IMR-90 (cell line): ENCODE measurements around the gene SEPTIN3. TPM values are rescaled to one million over a fixed set of nuclear protein-coding genes. Genes with fewer than 3 reads are reported as not detected.

Source experiments
- ATAC-seq: fragments of 200-7000 bp; cut with Tn5 transposase; 2 replicates; pipeline ENCODE4 v1.9.1; 2020; ENCODE audit warnings: low read depth, mild to moderate bottlenecking, moderate library complexity
- BruUV-seq: library from RNA; stranded (reverse); fragments of 400-500 nt; replicated peaks from 2 replicates; lab custom pipeline; 2021; lab: Mats Ljungman, UMichigan
- CTCF ChIA-PET: fragments of 300-600 bp; formaldehyde crosslinking; extraction: SDS; loops from one replicate; lab custom pipeline; 2021; ENCODE audit warnings: antibody characterized with exemption; lab: Yijun Ruan, JAX
- POLR2A ChIA-PET: fragments of 300-600 bp; sonication (Branson Sonifier 250); formaldehyde crosslinking; loops from one replicate; lab custom pipeline; 2022; ENCODE audit warnings: antibody characterized with exemption; ENCODE audit not compliant: unreplicated experiment; lab: Charles Lee
- DNase-seq: peaks from one replicate; pipeline ENCODE4 v3.0.0; 2013
- H2AFZ ChIP-seq: replicated peaks from 2 replicates; pipeline ENCODE3; 2013; ENCODE audit warnings: low read length, mild to moderate bottlenecking; ENCODE audit not compliant: poor library complexity
- H2AK5ac ChIP-seq: 2 replicates; pipeline ENCODE4 v1.6.1; 2013; ENCODE audit warnings: low read depth, low read length, inconsistent platforms
- H2AK9ac ChIP-seq: replicated peaks from 2 replicates; pipeline ENCODE3; 2013; ENCODE audit warnings: mild to moderate bottlenecking, low read depth, low read length, moderate library complexity; ENCODE audit not compliant: poor library complexity
- H2BK120ac ChIP-seq: 2 replicates; pipeline ENCODE4 v1.6.1; 2013; ENCODE audit warnings: low read depth, low read length, inconsistent platforms
- H2BK15ac ChIP-seq: 3 replicates; pipeline ENCODE4 v1.6.1; 2013; ENCODE audit warnings: low read depth, low read length, inconsistent platforms
- H2BK20ac ChIP-seq: 2 replicates; pipeline ENCODE4 v1.6.1; 2013; ENCODE audit warnings: low read depth, mild to moderate bottlenecking, inconsistent platforms, low read length, moderate library complexity
- H2BK5ac ChIP-seq: 2 replicates; pipeline ENCODE4 v1.6.1; 2013; ENCODE audit warnings: mild to moderate bottlenecking, low read depth, low read length, inconsistent platforms; ENCODE audit not compliant: poor library complexity, severe bottlenecking
- H3K14ac ChIP-seq: replicated peaks from 2 replicates; pipeline ENCODE4 v1.6.1; 2013; ENCODE audit warnings: low read depth, low read length, inconsistent platforms
- H3K18ac ChIP-seq: 2 replicates; pipeline ENCODE4 v1.6.1; 2013; ENCODE audit warnings: low read depth, low read length, control low read depth
- H3K23ac ChIP-seq: 2 replicates; pipeline ENCODE4 v1.6.1; 2013; ENCODE audit warnings: low read depth, low read length, inconsistent platforms
- H3K27ac ChIP-seq: 2 replicates; pipeline ENCODE4 v1.5.1; 2013; ENCODE audit warnings: mild to moderate bottlenecking, control low read depth, low read length; ENCODE audit not compliant: insufficient read depth
- H3K27me3 ChIP-seq: 2 replicates; pipeline ENCODE4 v1.6.1; 2013; ENCODE audit warnings: low read length; ENCODE audit not compliant: control insufficient read depth, insufficient read depth
- H3K36me3 ChIP-seq: 2 replicates; pipeline ENCODE4 v1.6.1; 2013; ENCODE audit warnings: low read length, mixed read lengths; ENCODE audit not compliant: control insufficient read depth, insufficient read depth
- H3K4ac ChIP-seq: 2 replicates; pipeline ENCODE4 v1.6.1; 2013; ENCODE audit warnings: low read depth, low read length, inconsistent platforms
- H3K4me1 ChIP-seq: 2 replicates; pipeline ENCODE4 v1.6.1; 2013; ENCODE audit warnings: low read length, mixed read lengths; ENCODE audit not compliant: control insufficient read depth, insufficient read depth
- H3K4me2 ChIP-seq: 2 replicates; pipeline ENCODE4 v1.6.1; 2013; ENCODE audit warnings: low read depth, mild to moderate bottlenecking, control low read depth, low read length, moderate library complexity
- H3K4me3 ChIP-seq: 2 replicates; pipeline ENCODE4 v1.5.1; 2013; ENCODE audit warnings: low read depth, mild to moderate bottlenecking, control low read depth, low read length, moderate library complexity; ENCODE audit not compliant: insufficient read depth
- H3K56ac ChIP-seq: 2 replicates; pipeline ENCODE4 v1.6.1; 2013; ENCODE audit warnings: low read length, inconsistent platforms; ENCODE audit not compliant: insufficient read depth; ENCODE audit errors: extremely low read depth
- H3K79me1 ChIP-seq, 2 experiments: 2 replicates each; pipeline ENCODE4 v1.6.1; 2013; ENCODE audit warnings: low read length in 2 of 2, inconsistent platforms in 1 of 2, low read depth in 1 of 2
- H3K9ac ChIP-seq: 2 replicates; pipeline ENCODE4 v1.6.1; 2013; ENCODE audit warnings: low read depth, low read length, control low read depth
- H3K9me1 ChIP-seq: 2 replicates; pipeline ENCODE4 v1.6.1; 2013; ENCODE audit warnings: low read length, inconsistent platforms; ENCODE audit not compliant: insufficient read depth
- H3K9me3 ChIP-seq: 2 replicates; pipeline ENCODE4 v1.6.1; 2013; ENCODE audit warnings: low read length; ENCODE audit not compliant: control insufficient read depth, insufficient read depth
- H4K20me1 ChIP-seq: 2 replicates; pipeline ENCODE4 v1.6.1; 2013; ENCODE audit warnings: low read length, inconsistent platforms; ENCODE audit not compliant: insufficient read depth
- H4K5ac ChIP-seq: 2 replicates; pipeline ENCODE4 v1.6.1; 2013; ENCODE audit warnings: mild to moderate bottlenecking, low read depth, low read length, control low read depth
- H4K8ac ChIP-seq, 2 experiments: 2 replicates each; pipeline ENCODE4 v1.6.1; 2013; ENCODE audit warnings: low read depth in 2 of 2, low read length in 2 of 2, control low read depth in 1 of 2, inconsistent platforms in 1 of 2
- H4K91ac ChIP-seq: 2 replicates; pipeline ENCODE4 v1.6.1; 2013; ENCODE audit warnings: low read depth, low read length, inconsistent platforms; ENCODE audit not compliant: insufficient read depth
- BHLHE40 ChIP-seq: fragments of 150-350 bp; IDR thresholded peaks from 2 replicates; pipeline ENCODE4 v1.6.1; 2016; ENCODE audit warnings: mild to moderate bottlenecking, low read depth, low read length
- CEBPB ChIP-seq: IDR thresholded peaks from 2 replicates; pipeline ENCODE4 v1.6.1; 2012; ENCODE audit warnings: low read depth, low read length, improper control_type of control experiment
- CHD1 ChIP-seq: IDR thresholded peaks from 2 replicates; pipeline ENCODE4 v1.6.1; 2012; ENCODE audit warnings: low read depth, low read length, improper control_type of control experiment
- FOS ChIP-seq: fragments of 150-350 bp; IDR thresholded peaks from 2 replicates; pipeline ENCODE4 v1.6.1; 2016; ENCODE audit warnings: low read depth, low read length
- MAFK ChIP-seq: IDR thresholded peaks from 2 replicates; pipeline ENCODE4 v1.6.1; 2012; ENCODE audit warnings: low read depth, low read length, improper control_type of control experiment
- MAZ ChIP-seq: IDR thresholded peaks from 2 replicates; pipeline ENCODE4 v1.6.1; 2012; ENCODE audit warnings: low read depth, mild to moderate bottlenecking, low read length, improper control_type of control experiment, moderate library complexity, borderline replicate concordance
- MXI1 ChIP-seq: IDR thresholded peaks from 2 replicates; pipeline ENCODE4 v1.6.1; 2012; ENCODE audit warnings: low read depth, mild to moderate bottlenecking, low read length, moderate library complexity, borderline replicate concordance
- NFE2L2 ChIP-seq: fragments of 150-350 bp; IDR thresholded peaks from 2 replicates; pipeline ENCODE4 v1.6.1; 2016; ENCODE audit warnings: low read depth, mild to moderate bottlenecking, low read length
- POLR2A ChIP-seq: IDR thresholded peaks from 2 replicates; pipeline ENCODE4 v1.6.1; 2012; ENCODE audit warnings: mild to moderate bottlenecking, low read depth, low read length
- RAD21 ChIP-seq: IDR thresholded peaks from 2 replicates; pipeline ENCODE4 v1.6.1; 2012; ENCODE audit warnings: low read length, improper control_type of control experiment
- RCOR1 ChIP-seq: IDR thresholded peaks from 2 replicates; pipeline ENCODE4 v1.6.1; 2012; ENCODE audit warnings: mild to moderate bottlenecking, low read length, improper control_type of control experiment; ENCODE audit not compliant: insufficient replicate concordance
- RFX5 ChIP-seq: IDR thresholded peaks from 2 replicates; pipeline ENCODE4 v1.8.0; 2012; ENCODE audit warnings: low read depth, mild to moderate bottlenecking, low read length, moderate library complexity
- SMC3 ChIP-seq: fragments of 150-350 bp; IDR thresholded peaks from 2 replicates; pipeline ENCODE4 v1.6.1; 2016; ENCODE audit warnings: low read depth, mild to moderate bottlenecking, antibody characterized with exemption, low read length, moderate library complexity
- WGBS, 2 experiments: methylation state at CpG; one replicate each; pipeline versions ENCODE4 v1.1.5 to v1.1.7; 2013; ENCODE audit warnings: missing lambda C conversion rate in 2 of 2; ENCODE audit not compliant: insufficient read length in 1 of 2; ENCODE audit errors: extremely low coverage in 2 of 2; 5-methylcytosine and 5-hydroxymethylcytosine counted together
- dilution Hi-C: fragments of 300-500 bp; cut with HindIII; formaldehyde crosslinking; loops from one replicate; pipeline ENCODE4 v1.14.3; 2018; ENCODE audit warnings: low sequenced_read_pairs; ENCODE audit not compliant: unreplicated experiment
- in situ Hi-C: fragments of 300-500 bp; cut with MboI; formaldehyde crosslinking; loops from 3 replicates; pipeline ENCODE4 v1.14.3; 2019; ENCODE audit warnings: low sequenced_read_pairs, inconsistent platforms, mixed read lengths
- intact Hi-C: fragments of 100-400 bp; cut with micrococcal nuclease; formaldehyde crosslinking; loops from 2 replicates; pipeline ENCODE4 v1.10.0; 2022
- polyA plus RNA-seq, 3 experiments: library from polyadenylated mRNA; depleted of rRNA; stranded (reverse); fragments of >200 nt; gene quantifications; 2 replicates each; pipeline ENCODE4 v1.2.3, GENCODE V29; 2012; ENCODE audit warnings: low replicate concordance in 1 of 3
- total RNA-seq: library from RNA; depleted of rRNA; stranded (reverse); fragments of >200 nt; gene quantifications from 2 replicates; pipeline ENCODE4 v1.2.3, GENCODE V29; 2012
- TF ChIP-seq, protein P1 (sequence below): fragments of 150-350 bp; IDR thresholded peaks from 2 replicates; pipeline ENCODE4 v1.6.1; 2016; ENCODE audit warnings: low read depth, mild to moderate bottlenecking, low read length, moderate library complexity, borderline replicate concordance
- TF ChIP-seq, protein P2 (sequence below): fragments of 150-350 bp; IDR thresholded peaks from 2 replicates; pipeline ENCODE4 v1.6.1; 2017; ENCODE audit warnings: mild to moderate bottlenecking, antibody characterized with exemption, low read length, low read depth
- TF ChIP-seq, protein P3 (sequence below): conservative IDR thresholded peaks from 2 replicates; pipeline ENCODE4 v1.5.1; 2012; ENCODE audit warnings: mild to moderate bottlenecking, low read depth, low read length, improper control_type of control experiment

The SEPTIN3 gene
- total and polyA plus RNA-seq, 2 of the 4 experiments (the other 2 are of a cell fraction), result 0.15 to 0.18 TPM

DNA sequence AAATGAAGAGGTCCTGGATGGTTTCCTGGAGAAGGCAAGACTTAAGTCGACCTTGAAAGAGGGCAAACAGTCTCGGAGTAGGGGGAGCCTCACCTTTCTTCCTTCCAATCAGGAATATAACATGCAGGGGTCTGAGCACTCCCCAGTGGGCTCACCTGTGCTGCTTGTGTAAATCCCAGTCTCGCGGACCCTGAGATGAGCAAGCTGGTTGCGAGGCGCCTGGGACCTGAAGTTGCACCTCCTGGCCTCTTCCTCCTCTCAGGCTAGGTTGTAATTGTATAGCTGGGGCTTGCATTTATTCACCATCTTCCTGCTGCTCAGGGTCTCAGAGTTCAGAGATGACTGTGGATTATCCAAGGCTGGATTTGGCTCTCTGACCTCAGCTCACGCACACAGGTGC is 21.9 kb downstream of the SEPTIN3 start:
- Histone ChIP-seq H2AK9ac (no peak overlapping the region), H3K27me3 (peaks cover 25% of the 10 kb centered on the region), H3K9me3 (no peaks in the 10 kb centered on the region), H3K14ac (no peak overlapping the region), H3K56ac (no peak overlapping the region), H2BK20ac (no peak overlapping the region), H3K4me1 (no peaks in the 10 kb centered on the region), H2AK5ac (no peak overlapping the region), H2AFZ (no peak overlapping the region), H2BK15ac (no peak overlapping the region), H4K8ac (no peak overlapping the region), H3K27ac (no peak overlapping the region), H3K9me1 (no peaks in the 10 kb centered on the region), H3K9ac (no peak overlapping the region), H4K91ac (no peak overlapping the region), H3K79me1 (no peaks in the 10 kb centered on the region), H3K18ac (no peak overlapping the region), H2BK120ac (no peak overlapping the region), H3K4me3 (no peak overlapping the region), H4K20me1 (no peaks in the 10 kb centered on the region), H3K23ac (no peak overlapping the region), H3K36me3 (no peaks in the 10 kb centered on the region), H3K4ac (no peak overlapping the region), H2BK5ac (no peak overlapping the region), H4K5ac (no peak overlapping the region), H3K4me2 (no peak overlapping the region)
- ChIA-PET POLR2A (no interaction called here), CTCF (no interaction called here)
- dilution Hi-C loops, result no loop called here
- BruUV-seq, result no TSS peak
- intact Hi-C loops, result no loop called here
- ATAC-seq, result no peak
- no CpG with 5 or more reads among the region's 7 CpGs for WGBS, 2 experiments
- TF ChIP-seq RFX5 (no peak), MAFK (no peak), CHD1 (no peak), POLR2A (no peak), MAZ (no peak), SMC3 (no peak), CEBPB (no peak), NFE2L2 (no peak), MXI1 (no peak), BHLHE40 (no peak), RCOR1 (no peak), FOS (no peak), RAD21 (no peak)
- TF ChIP-seq, protein P1, sequence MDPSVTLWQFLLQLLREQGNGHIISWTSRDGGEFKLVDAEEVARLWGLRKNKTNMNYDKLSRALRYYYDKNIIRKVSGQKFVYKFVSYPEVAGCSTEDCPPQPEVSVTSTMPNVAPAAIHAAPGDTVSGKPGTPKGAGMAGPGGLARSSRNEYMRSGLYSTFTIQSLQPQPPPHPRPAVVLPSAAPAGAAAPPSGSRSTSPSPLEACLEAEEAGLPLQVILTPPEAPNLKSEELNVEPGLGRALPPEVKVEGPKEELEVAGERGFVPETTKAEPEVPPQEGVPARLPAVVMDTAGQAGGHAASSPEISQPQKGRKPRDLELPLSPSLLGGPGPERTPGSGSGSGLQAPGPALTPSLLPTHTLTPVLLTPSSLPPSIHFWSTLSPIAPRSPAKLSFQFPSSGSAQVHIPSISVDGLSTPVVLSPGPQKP, result no peak
- TF ChIP-seq, protein P2, sequence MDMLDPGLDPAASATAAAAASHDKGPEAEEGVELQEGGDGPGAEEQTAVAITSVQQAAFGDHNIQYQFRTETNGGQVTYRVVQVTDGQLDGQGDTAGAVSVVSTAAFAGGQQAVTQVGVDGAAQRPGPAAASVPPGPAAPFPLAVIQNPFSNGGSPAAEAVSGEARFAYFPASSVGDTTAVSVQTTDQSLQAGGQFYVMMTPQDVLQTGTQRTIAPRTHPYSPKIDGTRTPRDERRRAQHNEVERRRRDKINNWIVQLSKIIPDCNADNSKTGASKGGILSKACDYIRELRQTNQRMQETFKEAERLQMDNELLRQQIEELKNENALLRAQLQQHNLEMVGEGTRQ, result no peak
- TF ChIP-seq, protein P3, sequence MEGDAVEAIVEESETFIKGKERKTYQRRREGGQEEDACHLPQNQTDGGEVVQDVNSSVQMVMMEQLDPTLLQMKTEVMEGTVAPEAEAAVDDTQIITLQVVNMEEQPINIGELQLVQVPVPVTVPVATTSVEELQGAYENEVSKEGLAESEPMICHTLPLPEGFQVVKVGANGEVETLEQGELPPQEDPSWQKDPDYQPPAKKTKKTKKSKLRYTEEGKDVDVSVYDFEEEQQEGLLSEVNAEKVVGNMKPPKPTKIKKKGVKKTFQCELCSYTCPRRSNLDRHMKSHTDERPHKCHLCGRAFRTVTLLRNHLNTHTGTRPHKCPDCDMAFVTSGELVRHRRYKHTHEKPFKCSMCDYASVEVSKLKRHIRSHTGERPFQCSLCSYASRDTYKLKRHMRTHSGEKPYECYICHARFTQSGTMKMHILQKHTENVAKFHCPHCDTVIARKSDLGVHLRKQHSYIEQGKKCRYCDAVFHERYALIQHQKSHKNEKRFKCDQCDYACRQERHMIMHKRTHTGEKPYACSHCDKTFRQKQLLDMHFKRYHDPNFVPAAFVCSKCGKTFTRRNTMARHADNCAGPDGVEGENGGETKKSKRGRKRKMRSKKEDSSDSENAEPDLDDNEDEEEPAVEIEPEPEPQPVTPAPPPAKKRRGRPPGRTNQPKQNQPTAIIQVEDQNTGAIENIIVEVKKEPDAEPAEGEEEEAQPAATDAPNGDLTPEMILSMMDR, result no peak
- in situ Hi-C loops, result no loop called here
- no peak for DNase-seq
